ENCODE results near the gene CRIM1.

Gene CRIM1

GRCh38 chr2:36439084-36439483, 83.5 kb downstream of the CRIM1 start (continued):
- TF ChIP-seq, protein P1, sequence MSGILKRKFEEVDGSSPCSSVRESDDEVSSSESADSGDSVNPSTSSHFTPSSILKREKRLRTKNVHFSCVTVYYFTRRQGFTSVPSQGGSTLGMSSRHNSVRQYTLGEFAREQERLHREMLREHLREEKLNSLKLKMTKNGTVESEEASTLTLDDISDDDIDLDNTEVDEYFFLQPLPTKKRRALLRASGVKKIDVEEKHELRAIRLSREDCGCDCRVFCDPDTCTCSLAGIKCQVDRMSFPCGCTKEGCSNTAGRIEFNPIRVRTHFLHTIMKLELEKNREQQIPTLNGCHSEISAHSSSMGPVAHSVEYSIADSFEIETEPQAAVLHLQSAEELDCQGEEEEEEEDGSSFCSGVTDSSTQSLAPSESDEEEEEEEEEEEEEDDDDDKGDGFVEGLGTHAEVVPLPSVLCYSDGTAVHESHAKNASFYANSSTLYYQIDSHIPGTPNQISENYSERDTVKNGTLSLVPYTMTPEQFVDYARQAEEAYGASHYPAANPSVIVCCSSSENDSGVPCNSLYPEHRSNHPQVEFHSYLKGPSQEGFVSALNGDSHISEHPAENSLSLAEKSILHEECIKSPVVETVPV (CRISPR knock-in tag; IDR thresholded peaks at IDR 0.05) = no peak
- TF ChIP-seq ZNF70 (CRISPR knock-in tag; IDR thresholded peaks at IDR 0.05) (no peak), ARNTL (CRISPR knock-in tag; IDR thresholded peaks at IDR 0.05; ENCODE audit: borderline replicate concordance, low read depth) (no peak), CSDC2 (CRISPR knock-in tag; IDR thresholded peaks at IDR 0.05) (no peak), SNAI2 (CRISPR knock-in tag; IDR thresholded peaks at IDR 0.05) (no peak), TCF4 (CRISPR knock-in tag; IDR thresholded peaks at IDR 0.05; ENCODE audit: borderline replicate concordance) (no peak)

DNA sequence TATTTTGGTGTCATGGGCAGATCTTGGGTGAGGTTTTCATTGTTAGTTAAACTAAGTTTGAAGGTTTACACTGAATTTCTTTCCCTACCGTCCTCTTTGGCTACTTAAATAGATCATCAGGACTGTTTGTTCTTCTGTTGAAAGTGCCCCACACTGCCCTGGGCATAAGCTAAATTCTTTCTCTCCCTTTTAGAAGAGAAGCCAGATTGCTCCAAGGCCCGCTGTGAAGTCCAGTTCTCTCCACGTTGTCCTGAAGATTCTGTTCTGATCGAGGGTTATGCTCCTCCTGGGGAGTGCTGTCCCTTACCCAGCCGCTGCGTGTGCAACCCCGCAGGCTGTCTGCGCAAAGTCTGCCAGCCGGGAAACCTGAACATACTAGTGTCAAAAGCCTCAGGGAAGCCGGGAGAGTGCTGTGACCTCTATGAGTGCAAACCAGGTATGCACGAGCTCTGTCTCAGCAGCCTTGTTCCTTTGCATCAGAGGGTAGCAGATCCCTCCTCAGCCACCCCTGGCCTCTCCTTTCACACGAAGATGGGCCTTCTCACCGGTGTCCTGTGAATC, 85.6 kb downstream of the CRIM1 start:
- no peak for TF ChIP-seq POU6F1 (CRISPR knock-in tag; IDR thresholded peaks at IDR 0.05; ENCODE audit: borderline replicate concordance, low read depth)
- no peak for TF ChIP-seq CREB5 (CRISPR knock-in tag; IDR thresholded peaks at IDR 0.05; ENCODE audit: low read depth)
- no peak for TF ChIP-seq TSHZ2 (CRISPR knock-in tag; IDR thresholded peaks at IDR 0.05)
- no peak for TF ChIP-seq SNAI2 (CRISPR knock-in tag; IDR thresholded peaks at IDR 0.05)
- TF ChIP-seq BACH2 (CRISPR knock-in tag; IDR thresholded peaks at IDR 0.05; ENCODE audit: borderline replicate concordance) = no peak
- no peak for TF ChIP-seq RARB (CRISPR knock-in tag; IDR thresholded peaks at IDR 0.05)
- TF ChIP-seq PPARA (CRISPR knock-in tag; IDR thresholded peaks at IDR 0.05; ENCODE audit: borderline replicate concordance) = no peak
- TF ChIP-seq, protein P1 (CRISPR knock-in tag; IDR thresholded peaks at IDR 0.05) = no peak
- TF ChIP-seq ZFP3 (CRISPR knock-in tag; IDR thresholded peaks at IDR 0.05) = no peak
- TF ChIP-seq ZFP30 (CRISPR knock-in tag; IDR thresholded peaks at IDR 0.05) = no peak
- TF ChIP-seq TCF4 (CRISPR knock-in tag; IDR thresholded peaks at IDR 0.05; ENCODE audit: borderline replicate concordance) = no peak
- ATAC-seq = peak; percentile 1; the same call in 2 of the 3 replicates

DNA sequence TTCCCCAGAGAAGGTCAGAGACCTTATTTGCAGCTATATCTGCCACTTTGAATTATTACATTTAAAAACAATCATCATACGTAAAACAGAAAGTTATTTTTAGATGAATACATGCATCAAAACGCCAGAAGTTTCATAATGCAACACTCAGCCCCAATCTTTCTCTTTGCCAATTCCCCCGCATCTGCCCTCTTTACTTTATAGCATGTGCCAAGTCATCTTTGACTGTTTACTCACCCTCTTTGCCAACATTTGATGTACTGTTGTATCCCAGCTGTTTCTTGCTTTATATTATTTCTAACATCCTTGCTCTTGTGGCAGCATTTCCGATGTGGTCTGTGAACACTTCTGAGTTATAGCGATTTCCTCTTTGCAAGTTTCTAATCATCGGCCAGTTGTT, 86.2 kb downstream of the CRIM1 start:
- peak; percentile 29 for ATAC-seq
- TF ChIP-seq ISL1 (CRISPR knock-in tag; IDR thresholded peaks at IDR 0.05) (0 out of 2 replicates have a peak, but pooled peaks have one; percentile 9), CREB5 (CRISPR knock-in tag; IDR thresholded peaks at IDR 0.05; ENCODE audit: low read depth) (no peak)

- ATAC-seq = no peak
- TF ChIP-seq CREB5 (CRISPR knock-in tag; IDR thresholded peaks at IDR 0.05; ENCODE audit: low read depth) = no peak
- TF ChIP-seq, protein P1 (CRISPR knock-in tag; IDR thresholded peaks at IDR 0.05) = no peak
- no peak for TF ChIP-seq TOX (CRISPR knock-in tag; IDR thresholded peaks at IDR 0.05; ENCODE audit: borderline replicate concordance)
- no peak for TF ChIP-seq ZFP3 (CRISPR knock-in tag; IDR thresholded peaks at IDR 0.05)
- TF ChIP-seq ESRRG (CRISPR knock-in tag; IDR thresholded peaks at IDR 0.05) = no peak
- no peak for TF ChIP-seq TSHZ2 (CRISPR knock-in tag; IDR thresholded peaks at IDR 0.05)
- no peak for TF ChIP-seq ZFP30 (CRISPR knock-in tag; IDR thresholded peaks at IDR 0.05)
These were observed 88.8 kb downstream of the CRIM1 start for GRCh38 chr2:36444216-36444936.
